HG02970 (cell line): ENCODE measurements around the gene RUNX2.

Source experiments
- ATAC-seq: cut with Tn5 transposase; IDR thresholded peaks from one replicate; pipeline ENCODE4 v1.9.1; 2021; ENCODE audit warnings: mild to moderate bottlenecking, moderate library complexity, moderate number of reproducible peaks; ENCODE audit not compliant: unreplicated experiment, low FRiP score

Gene RUNX2

DNA sequence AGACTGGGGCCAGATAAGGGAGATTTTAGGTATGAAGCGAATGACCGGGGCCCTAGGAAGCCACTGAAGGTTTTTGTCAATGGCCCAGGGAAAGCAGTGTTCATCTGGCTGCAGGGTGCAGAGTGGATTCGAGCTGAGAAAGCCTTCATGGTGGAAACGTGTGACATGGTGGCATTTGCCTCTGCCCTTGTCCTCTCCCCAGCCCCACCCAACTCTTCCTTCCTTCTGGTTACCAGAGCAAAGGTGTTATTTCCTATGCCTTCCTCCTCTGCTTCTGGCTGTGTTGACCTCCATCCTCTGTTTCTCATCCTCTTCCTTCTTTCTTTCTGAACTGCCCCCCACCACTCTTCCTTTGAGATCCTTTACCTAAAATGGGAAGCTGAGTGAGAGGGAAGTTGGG, 244.7 kb downstream of the RUNX2 start:
- no peak for ATAC-seq

DNA sequence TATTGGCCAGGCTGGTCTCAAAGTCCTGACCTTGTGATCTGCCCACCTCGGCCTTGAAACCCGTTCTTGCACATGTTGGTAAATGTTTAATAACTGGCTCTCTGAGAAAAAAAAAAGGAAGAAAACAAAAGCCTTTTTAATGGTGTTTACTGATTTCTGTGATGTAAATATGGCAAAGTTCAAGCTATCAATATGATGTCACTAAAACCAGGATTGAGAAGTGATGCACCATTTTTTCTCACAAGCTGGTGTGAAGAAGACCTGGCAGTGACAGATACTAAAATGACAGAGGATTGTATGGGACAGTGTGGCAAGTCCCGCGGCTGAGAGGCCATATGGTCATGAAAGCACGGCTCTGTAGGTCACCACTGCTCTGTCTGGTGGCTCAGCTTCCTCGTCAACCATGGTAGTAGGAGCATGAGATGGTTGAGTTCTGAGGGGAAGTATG, 245.9 kb downstream of the RUNX2 start:
- ATAC-seq = no peak

DNA sequence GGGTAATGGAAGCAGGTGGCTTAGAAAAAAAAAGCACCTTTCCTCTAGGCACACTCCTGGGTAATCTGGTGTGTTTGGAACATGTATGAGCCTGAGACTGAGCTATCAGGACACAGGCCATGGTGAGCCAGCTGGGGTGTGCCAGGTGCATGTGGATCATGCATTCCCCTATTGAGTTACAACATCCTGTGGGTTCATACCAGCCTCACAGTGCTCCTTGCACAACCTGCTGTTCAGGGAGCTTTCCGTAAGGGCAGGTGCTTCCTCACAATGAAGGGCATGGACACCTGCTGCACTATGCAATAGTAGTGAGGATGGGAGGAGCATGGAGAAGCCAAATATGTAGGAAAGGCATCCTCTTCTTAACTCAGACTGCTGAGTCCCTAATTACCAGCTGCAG, 246.8 kb downstream of the RUNX2 start:
- ATAC-seq = no peak

DNA sequence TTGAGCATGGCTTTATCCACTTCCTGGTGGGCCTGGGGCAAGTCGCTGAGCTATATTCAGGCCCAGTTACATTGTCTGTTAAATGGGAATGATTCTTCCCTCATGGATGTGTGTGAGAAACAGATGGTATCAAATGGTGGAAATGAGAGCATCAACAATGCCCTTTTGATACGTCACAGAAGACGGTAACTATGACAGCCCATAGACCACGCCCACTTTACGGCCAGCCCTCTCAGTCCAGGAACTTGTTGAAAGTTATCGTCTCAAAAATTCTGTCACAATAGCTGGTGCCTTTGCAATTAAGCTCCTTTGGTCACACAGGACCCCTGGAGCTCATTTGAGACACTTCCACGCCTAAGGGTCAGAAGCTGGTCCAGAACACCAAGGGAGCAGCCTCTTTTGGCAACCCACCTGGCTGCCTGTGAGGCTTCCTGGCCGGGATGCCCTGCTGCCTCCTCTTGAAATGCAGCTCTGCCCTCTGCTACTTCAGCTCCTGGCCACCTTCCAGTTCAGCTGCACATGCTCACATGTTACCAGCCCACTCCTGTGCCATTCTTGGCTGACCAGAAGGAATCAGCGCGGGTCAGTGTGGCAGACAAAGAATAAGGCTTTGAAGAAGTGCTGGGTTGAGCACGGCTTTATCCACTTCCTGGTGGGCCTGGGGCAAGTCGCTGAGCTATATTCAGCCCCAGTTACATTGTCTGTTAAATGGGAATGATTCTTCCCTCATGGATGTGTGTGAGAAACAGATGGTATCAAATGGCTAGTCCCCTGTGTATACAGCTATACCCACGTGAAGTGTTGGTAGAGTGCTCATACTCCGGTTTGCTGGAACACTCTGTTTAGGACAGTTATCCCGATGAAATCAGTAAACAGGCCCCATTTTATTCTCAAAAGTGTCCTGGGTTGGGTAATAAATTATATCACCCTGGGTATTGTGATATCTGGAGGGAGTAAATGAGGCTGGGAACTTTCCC, 248.8 kb downstream of the RUNX2 start:
- ATAC-seq = no peak

DNA sequence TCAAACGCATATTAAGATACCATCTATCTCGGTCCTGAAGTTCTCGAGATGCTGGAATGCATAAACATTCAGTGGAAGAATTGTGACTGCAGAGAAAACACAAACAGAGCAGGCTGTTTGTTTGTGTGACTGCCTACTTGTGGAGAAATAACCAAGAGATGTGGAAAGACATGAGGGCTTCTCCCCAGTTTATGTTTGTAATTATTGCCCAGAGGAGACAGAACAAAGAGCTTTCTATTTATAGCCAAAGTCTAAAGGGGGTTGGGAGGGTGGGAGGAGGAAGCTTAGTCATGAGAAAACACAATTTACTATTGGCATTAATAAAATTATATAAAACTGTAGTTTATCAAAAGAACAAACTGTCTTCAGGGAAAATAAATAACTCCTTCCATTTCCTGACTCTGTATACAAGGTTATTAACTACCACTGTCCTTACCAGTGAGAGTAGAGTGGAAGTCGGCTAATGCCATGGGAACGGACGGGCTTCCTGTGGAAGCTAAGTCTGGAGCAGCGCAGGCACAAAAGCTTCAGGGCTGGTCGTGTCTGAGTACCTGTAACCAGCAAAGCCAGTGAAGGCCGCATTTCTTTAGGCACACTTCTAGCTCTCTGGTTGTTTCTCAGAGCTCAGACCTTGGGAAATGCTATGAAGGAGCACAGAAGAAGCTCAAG, 249.8 kb downstream of the RUNX2 start:
- ATAC-seq = no peak

DNA sequence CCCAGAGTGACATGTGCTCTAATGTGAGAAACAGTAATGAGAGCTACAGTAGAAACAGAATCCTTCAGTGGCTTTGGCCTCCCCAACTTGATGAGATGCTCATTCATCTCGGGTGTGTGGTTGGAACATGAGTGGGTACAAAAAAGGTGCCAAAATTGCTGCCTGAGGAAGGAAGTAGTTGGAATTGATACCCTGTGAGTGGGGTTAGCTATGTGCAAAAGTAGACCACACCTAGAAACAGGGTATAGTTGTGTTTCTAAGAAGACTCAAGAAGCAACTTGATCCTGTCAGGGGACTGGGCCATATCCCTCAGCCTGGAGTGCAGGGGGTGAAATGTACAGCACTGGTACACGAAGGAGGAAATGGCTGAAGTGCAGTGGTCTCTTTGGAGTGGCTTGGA, 256.0 kb downstream of the RUNX2 start:
- no peak for ATAC-seq

DNA sequence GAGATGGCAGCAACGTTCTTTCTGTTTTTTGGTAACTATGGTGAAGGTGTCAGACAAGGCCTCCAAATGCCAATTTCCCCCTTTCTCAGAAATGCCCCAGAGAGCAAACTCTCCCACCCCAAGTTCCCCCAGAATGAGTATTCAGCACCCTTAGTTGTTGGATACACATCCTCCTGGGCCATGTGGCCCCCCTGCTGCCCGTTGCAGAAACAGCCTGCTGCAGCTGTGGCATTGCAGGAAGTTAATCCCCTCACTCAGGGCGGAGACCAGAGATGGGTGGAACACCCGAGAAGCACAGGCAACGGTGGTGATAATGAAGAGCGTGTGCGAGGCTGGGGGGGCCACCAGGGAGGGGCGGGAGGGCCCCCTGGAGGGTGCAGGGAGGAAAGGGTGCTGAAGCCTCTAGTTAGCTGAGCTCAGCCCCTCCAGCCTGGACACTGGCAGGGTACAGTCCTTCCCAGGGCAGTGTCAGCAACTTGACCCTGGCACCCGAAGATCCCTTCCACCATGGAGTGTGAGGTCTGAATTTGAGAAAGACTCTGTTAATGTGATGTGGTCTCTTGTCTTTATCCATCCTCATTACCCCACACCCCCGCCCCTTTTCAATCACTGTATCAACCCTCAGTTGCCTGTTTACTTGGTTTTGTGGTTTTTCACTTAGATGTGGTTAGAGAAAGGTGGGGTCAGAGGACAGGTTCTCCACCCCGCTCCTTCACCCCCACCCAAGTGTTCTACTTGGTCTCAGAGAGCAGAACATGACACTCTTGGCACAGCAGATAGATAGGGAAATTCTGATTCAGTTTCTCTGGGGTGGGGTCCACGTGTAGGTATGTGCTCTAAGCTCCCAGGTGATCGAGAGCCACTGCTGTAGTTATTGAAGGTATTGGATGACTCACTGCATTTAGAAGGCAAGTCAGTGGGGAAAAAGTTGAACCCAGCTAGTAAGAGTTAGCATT, 258.4 kb downstream of the RUNX2 start:
- no peak for ATAC-seq

DNA sequence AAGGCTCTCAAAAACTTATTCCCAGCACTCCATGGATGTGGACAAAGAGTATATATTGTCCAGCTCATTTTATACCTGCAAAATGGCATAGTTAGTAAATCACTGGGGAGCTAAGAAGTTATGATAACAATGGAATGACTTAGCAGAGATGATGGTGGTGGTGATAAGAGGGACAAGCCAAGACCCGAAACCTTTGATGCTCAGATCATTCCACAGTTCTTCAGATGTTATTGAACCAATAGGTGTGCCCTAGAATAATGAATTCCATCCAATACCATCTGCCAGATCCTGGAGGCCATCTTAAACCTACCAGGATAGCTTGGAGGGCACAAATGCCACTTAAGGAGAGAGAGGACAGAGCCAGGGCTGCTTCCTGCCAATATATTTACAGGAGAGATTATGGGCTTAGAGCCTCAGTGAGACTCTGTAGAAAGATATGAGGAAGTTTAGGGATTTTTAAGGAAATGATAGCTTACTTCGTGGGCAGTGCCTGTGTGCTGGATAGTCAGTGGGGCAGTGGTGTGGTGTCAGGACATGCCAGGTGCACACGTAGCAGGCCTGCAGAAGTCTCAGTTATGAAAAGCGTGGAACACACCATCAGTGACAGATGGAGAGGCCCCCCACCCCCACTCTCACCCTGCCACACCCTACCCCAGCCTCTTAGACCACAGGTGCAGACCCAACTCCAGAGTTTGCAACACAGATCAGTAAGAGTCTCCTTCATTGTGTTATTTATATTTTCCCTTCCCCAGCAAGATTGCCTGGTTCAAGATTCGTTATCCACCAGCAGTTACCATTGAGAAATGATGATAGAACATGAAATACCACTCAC, 259.3 kb downstream of the RUNX2 start:
- no peak for ATAC-seq

DNA sequence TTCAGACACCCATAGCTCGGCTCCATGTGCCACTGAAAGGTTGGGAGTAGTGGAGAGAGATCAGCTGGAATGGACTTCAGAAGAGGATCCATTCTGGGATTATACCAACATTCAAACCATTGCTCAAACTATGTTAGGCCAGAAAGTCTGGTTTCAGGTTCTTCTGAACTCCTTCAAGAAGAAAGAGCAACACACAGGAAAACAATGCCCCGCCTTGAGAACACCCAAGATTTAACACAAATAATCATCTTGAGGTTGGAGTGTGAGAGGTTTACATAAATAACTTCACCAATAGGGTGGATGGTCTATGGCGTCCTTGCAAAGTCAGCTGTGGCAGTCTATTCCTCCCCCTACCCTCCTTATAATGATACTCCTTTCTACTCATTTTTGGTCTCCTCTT, 261.2 kb downstream of the RUNX2 start:
- no peak for ATAC-seq

DNA sequence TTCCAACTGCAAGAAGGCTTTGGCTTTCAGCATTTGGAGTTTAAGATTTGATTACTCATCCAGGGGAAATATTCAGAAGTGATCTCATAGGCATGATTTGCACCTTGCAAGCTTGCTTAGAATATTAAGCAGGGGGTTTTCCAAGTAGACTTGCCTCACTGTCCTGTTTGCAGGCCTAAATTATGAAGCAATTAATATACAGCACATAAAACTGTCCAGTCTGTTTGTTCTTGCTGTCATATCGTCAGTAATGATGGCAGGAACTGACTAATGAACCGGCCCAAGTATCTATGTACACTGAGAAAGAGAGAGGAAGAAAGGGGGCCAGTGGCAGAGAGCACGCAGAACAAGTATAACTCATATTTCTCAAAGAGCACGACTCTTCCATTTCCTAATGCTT, 262.1 kb downstream of the RUNX2 start:
- ATAC-seq = no peak

DNA sequence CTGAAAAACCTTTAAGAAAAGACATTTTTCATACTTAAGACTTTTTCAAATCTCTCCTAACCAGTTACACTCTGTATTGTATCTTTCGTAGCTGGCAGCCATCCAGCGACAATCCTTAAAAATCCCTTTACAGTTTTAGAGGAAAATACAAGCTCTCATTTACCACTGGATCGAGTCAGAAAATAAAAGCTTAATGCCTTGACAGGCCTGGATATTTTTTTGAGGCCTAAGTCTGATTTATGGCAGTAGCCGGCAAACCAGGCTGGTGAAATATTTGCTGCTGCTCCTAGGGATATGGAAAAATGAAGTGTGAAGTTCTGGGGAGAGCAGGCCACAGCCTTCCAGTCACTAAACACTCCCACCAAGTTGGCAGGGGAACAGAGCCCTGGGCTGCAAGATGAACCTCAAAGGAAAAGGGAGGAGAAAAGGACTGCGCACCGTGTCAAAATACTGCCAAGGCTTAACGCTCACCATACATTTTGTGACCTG, 262.6 kb downstream of the RUNX2 start:
- no peak for ATAC-seq

DNA sequence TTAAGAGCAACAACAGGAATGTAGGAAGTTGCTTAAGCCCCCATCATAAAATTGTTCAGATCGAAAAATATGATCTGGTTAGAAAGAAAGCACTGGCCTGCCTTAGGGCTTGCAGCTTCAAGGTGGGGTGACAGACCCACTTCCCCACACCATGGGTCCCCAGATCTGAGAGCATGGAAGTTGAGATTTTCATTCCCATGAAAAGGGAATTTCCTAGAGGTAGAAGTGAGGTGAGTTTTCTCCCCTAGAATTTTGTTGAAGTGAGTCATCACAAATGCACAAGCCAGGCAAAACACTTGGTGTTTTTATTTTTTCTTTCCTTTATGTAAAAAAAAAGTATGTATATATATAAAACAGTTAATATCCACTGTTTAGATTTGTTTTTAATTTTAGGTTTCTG, 263.2 kb downstream of the RUNX2 start:
- no peak for ATAC-seq

DNA sequence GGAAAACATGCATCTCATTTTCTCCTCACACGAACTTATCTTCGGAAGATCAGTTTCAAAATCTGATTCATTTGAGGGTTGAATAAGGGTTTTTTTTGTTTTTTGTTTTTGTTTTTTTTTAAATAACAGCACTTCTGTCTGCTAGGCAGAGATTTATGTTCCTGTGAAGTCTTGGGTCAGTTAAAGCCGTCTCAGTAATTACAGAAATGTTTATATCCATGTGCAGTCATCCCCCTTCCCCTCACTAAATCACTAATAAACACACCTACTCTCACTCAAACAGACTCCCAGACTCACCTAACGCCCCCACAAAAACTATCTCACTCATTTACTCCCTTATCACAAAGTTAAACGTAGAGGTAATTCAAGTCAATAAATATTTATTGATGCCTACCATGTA, 263.8 kb downstream of the RUNX2 start:
- ATAC-seq = no peak

DNA sequence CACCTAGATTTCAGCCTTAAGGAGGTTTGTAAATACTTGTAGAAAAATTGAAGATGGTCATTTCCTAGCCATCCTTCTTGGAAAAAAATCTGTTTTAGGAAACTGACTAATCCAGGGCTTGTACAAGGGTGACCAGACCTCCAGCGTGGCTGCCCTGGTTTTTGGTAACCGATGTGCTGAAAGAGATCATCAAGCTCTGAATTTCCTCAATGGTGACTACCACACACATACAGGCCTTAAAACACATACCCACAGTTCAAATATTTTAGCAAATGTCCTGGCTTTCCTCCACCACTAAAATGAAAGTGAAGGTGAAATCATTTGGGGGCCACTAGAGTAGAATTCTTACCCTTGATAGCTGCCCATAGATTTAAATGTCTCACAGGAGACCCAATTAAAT, 264.9 kb downstream of the RUNX2 start:
- no peak for ATAC-seq

DNA sequence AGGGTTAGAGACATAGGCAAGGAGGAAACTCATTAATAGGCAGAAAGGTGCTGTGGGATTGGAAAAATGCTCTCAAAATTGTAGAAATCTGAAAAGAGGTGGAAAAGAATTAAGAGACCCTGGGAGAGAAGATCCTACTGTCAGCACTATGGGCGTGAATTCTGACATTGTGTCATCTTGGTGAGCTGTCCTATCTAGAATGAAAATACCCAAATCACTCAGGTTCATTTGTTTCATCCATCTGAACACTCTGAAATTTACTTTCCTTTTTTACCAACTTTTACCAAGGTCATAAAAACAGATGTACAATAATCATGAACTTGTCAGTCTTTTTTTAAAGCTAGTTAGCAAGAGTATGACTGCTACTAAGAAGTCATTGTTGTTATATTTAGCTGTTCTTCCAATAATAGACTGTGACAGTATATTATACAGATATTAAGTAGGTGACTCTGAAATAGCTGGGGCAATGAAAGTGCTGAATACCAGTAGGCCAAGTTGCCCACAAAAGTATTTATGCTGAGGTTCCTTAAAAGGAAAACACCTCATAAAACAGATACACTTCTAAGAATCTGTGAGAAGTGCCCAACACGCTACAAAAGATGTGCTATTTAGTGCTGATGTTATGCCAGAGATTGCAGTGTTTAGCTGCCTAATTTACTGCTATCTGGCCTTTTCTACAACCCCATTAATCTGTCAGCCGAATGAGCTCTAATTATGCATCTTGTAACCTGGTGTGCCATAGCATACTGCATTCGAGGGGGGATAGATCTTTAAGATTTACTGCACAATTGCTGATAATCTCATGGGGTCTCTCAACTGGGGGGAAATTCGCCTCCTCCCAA, 267.1 kb downstream of the RUNX2 start:
- no peak for ATAC-seq

DNA sequence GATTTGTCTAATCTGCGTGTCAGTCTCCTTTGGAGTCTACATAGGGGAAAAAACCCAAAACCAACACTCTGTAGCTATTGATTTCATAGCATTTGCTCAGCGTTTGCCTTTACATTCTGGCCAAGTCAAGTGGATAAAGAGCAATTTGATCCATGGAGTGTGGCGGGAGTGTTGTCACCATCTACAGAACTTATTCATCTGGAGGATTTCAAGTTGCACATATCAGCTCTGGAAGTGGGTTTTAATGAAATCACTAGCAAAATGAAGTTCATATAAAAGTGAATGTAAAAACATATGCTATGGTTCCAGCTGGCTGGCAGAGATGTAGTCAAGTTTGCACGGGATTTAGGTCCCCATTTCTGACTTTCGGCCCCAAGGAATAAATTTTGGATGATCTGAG, 269.3 kb downstream of the RUNX2 start:
- no peak for ATAC-seq

DNA sequence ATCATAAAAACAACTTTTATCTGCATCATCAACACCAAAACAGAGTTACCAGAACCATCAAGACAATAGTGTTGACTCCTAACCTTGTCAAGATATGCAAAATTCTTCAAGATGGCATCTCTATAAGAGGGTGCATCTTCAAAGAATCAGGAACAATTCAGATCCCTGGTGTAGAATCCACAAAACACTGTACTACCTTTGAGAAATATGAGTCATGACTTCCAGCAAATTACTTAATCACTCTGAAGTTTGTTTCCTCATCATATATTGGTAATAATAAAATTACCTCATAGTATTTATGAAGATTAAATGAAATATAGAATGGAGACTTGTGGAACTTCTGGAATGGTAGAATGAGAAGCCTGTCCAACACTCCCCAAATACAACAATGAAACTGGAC, 270.9 kb downstream of the RUNX2 start:
- no peak for ATAC-seq

DNA sequence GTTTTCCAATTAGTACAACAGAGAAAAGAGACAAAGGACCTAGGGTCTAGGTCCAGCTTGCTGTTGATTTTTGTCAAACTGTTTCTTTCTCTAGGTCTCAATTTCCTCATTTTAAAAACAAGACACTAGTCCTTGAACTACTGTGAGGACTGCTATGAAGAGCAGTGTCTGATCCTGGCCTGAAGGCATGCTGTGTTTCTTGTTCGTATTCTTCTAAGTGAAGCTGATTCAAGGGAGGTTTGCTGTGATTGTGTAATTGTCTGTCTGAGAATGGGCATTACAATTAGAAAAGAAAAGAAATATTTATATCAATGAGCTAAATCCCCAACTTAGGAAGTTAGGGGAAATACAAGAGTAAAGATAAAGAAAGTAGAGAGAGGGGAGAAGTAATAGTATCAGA, 277.8 kb downstream of the RUNX2 start:
- no peak for ATAC-seq
